ENCODE data around the gene FBXL7.

DNA sequence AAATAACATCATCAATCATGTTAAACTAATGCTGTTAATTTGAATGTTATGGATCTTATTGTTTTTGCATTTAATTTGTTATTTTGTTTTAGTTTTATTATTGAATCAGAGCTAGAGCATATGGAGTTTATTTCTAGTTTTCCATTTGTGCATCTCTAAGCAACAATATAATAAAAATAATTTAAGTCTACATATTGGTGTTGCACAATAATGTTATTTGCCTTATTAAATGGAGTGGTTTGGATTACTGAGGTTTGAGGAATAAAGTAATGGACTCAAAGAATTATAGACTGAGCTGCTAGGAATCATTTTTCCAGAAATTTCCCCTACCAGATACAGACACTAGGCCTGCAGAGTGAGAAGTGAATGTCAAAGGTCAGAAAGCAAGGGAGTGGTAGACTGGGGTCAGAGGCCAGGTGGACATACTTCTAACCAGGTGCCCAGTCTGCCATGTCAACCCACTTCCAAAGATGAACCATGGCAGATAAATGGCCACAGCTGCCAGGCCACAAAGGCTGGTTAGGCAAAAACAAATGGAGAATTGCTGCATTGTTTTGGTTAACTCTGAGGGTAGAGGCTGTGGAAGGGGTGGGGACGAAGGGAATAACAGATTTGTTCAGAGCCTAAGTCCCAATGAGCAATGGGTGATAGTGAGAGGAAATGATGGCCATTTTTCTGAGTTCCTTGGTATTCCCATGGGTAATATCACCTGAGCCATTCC lies 113.1 kb downstream of the FBXL7 start:
- TF ChIP-seq YY1 (IDR thresholded peaks at IDR 0.05; ENCODE audit: low read depth, low read length) (no peak), POLR2AphosphoS5 (IDR thresholded peaks at IDR 0.05; ENCODE audit: low read depth, low read length) (no peak), ZNF274 (IDR thresholded peaks at IDR 0.05; ENCODE audit: borderline replicate concordance, extremely low read depth, low read length) (no peak), POLR2A (IDR thresholded peaks at IDR 0.05; ENCODE audit: control extremely low read depth in 1 of 2, low read depth in 2 of 2, low read length in 2 of 2) (no peak), EP300 (IDR thresholded peaks at IDR 0.05; ENCODE audit: borderline replicate concordance in 1 of 2, low read depth in 2 of 2, low read length in 2 of 2) (no peak), MAFK (IDR thresholded peaks at IDR 0.05; ENCODE audit: low read depth, low read length) (no peak), RAD21 (IDR thresholded peaks at IDR 0.05 in 1 of 2, conservative IDR thresholded peaks at IDR 0.05 in 1 of 2; ENCODE audit: low read depth in 2 of 2, low read length in 2 of 2) (no peak), SIX5 (IDR thresholded peaks at IDR 0.05; ENCODE audit: low read depth, low read length) (no peak), RXRA (IDR thresholded peaks at IDR 0.05; ENCODE audit: insufficient read depth, low read depth, low read length) (no peak), JUN (IDR thresholded peaks at IDR 0.05; ENCODE audit: low read depth, low read length) (no peak), RNF2 (IDR thresholded peaks at IDR 0.05; ENCODE audit: borderline replicate concordance, low read depth, low read length, missing control alignments, poor library complexity, severe bottlenecking) (no peak)
- TF ChIP-seq, protein P1, sequence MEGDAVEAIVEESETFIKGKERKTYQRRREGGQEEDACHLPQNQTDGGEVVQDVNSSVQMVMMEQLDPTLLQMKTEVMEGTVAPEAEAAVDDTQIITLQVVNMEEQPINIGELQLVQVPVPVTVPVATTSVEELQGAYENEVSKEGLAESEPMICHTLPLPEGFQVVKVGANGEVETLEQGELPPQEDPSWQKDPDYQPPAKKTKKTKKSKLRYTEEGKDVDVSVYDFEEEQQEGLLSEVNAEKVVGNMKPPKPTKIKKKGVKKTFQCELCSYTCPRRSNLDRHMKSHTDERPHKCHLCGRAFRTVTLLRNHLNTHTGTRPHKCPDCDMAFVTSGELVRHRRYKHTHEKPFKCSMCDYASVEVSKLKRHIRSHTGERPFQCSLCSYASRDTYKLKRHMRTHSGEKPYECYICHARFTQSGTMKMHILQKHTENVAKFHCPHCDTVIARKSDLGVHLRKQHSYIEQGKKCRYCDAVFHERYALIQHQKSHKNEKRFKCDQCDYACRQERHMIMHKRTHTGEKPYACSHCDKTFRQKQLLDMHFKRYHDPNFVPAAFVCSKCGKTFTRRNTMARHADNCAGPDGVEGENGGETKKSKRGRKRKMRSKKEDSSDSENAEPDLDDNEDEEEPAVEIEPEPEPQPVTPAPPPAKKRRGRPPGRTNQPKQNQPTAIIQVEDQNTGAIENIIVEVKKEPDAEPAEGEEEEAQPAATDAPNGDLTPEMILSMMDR (IDR thresholded peaks at IDR 0.05; ENCODE audit: control extremely low read depth in 1 of 3, insufficient read depth in 1 of 3, low read depth in 1 of 3, low read length in 3 of 3), result no peak
- TF ChIP-seq, protein P2, sequence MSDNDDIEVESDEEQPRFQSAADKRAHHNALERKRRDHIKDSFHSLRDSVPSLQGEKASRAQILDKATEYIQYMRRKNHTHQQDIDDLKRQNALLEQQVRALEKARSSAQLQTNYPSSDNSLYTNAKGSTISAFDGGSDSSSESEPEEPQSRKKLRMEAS (IDR thresholded peaks at IDR 0.05), result no peak

Measured in H1 (cell line).